ENCODE results near the gene EZH2. TPM values are rescaled to one million over a fixed set of nuclear protein-coding genes. Genes with fewer than 3 reads are reported as not detected.

Gene EZH2
- total RNA-seq, 1 experiment from 2014 or later: 46.5 TPM

DNA sequence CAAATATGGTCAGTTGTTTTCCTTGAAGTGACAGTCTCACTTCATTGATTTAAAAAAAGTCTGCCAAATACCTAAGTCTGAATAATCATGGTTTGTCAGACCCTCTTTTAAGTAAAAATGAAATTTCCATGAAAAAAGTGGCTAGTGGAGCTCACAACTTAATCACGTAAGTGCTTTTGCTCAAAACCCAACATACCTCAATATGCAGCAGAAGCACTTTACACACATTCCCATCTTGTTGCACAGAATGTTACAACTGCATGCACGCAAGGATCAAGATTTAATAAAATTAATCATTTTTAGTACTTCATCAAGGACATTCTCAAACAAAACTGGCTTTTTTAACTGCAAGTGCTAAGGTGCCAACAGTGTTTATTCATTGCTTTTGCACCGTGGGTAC is 21.6 kb downstream of the EZH2 start:
- intact Hi-C loops (cut with micrococcal nuclease; ENCODE audit: unreplicated experiment): no loop called here
- no TSS peak for BruUV-seq (replicated peaks)
- H3K4me3 Mint-ChIP-seq (ENCODE audit: low read depth, unreplicated experiment): no peak overlapping the region
- H3K4me1 Mint-ChIP-seq (ENCODE audit: low read depth, unreplicated experiment): peaks cover 12% of the 10 kb centered on the region
- H3K9me3 Mint-ChIP-seq (ENCODE audit: low read depth, unreplicated experiment): no peaks in the 10 kb centered on the region
- no peak for DNase-seq
- CTCF ChIA-PET: no interaction called here
- TF ChIP-seq, protein P1, sequence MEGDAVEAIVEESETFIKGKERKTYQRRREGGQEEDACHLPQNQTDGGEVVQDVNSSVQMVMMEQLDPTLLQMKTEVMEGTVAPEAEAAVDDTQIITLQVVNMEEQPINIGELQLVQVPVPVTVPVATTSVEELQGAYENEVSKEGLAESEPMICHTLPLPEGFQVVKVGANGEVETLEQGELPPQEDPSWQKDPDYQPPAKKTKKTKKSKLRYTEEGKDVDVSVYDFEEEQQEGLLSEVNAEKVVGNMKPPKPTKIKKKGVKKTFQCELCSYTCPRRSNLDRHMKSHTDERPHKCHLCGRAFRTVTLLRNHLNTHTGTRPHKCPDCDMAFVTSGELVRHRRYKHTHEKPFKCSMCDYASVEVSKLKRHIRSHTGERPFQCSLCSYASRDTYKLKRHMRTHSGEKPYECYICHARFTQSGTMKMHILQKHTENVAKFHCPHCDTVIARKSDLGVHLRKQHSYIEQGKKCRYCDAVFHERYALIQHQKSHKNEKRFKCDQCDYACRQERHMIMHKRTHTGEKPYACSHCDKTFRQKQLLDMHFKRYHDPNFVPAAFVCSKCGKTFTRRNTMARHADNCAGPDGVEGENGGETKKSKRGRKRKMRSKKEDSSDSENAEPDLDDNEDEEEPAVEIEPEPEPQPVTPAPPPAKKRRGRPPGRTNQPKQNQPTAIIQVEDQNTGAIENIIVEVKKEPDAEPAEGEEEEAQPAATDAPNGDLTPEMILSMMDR (IDR thresholded peaks at IDR 0.05; ENCODE audit: unreplicated experiment): no peak
- no peaks in the 10 kb centered on the region for H3K27me3 Mint-ChIP-seq (ENCODE audit: unreplicated experiment)
- H3K36me3 Mint-ChIP-seq (ENCODE audit: insufficient read depth, unreplicated experiment): no peaks in the 10 kb centered on the region
- no peak overlapping the region for H3K27ac Mint-ChIP-seq (ENCODE audit: unreplicated experiment)

DNA sequence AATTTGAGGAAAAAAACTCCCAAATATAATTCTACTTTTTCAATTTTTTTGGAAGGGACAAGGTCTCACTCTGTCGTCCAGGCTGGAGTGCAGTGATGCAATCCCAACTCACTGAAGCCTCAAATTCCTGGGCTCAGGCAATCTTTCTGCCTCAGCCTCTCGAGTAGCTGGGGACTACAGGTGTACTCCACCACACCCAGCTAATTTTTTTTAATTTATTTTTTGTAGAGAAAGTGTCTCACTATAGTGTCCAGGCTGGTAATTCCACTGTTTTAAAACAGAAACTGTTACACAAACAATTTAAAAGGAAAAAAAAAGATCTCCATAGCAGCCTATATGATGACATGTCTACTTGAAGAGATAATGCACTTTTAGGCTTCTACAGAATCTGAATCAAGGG is 25.6 kb downstream of the EZH2 start:
- CTCF ChIA-PET: no interaction called here
- DNase-seq: no peak
- no peak overlapping the region for H3K27ac Mint-ChIP-seq (ENCODE audit: unreplicated experiment)
- no TSS peak for BruUV-seq (replicated peaks)
- intact Hi-C loops (cut with micrococcal nuclease; ENCODE audit: unreplicated experiment): loop anchor here (5.0 kb wide), 1 partner anchor 104 kb away; no protein-coding TSS in a partner anchor
- H3K27me3 Mint-ChIP-seq (ENCODE audit: unreplicated experiment): no peaks in the 10 kb centered on the region
- TF ChIP-seq, protein P1 (IDR thresholded peaks at IDR 0.05; ENCODE audit: unreplicated experiment): no peak
- peaks cover 15% of the 10 kb centered on the region for H3K4me1 Mint-ChIP-seq (ENCODE audit: low read depth, unreplicated experiment)
- no peaks in the 10 kb centered on the region for H3K36me3 Mint-ChIP-seq (ENCODE audit: insufficient read depth, unreplicated experiment)
- no peaks in the 10 kb centered on the region for H3K9me3 Mint-ChIP-seq (ENCODE audit: low read depth, unreplicated experiment)
- H3K4me3 Mint-ChIP-seq (ENCODE audit: low read depth, unreplicated experiment): no peak overlapping the region

DNA sequence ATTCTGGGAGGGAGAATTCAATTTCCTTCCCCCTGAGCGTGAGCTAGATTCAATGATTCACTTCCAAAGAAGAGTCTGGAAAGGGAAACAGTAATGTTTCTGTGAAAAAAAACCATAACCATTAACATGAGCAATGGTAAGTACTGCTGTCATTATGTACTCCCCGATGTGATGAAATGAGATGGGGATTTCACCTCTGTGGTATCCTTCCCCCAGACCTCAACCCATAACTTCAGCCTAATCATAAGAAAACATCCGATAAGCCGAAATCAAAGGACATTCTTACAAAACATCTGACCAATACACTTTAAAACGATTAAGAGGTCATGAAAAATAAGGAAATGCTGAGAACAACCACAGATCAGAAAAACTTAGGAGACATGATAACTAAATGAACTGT is 27.2 kb downstream of the EZH2 start:
- DNase-seq: no peak
- Mint-ChIP-seq H3K27me3 (ENCODE audit: unreplicated experiment) (no peaks in the 10 kb centered on the region), H3K4me3 (ENCODE audit: low read depth, unreplicated experiment) (no peak overlapping the region), H3K36me3 (ENCODE audit: insufficient read depth, unreplicated experiment) (no peaks in the 10 kb centered on the region), H3K9me3 (ENCODE audit: low read depth, unreplicated experiment) (no peaks in the 10 kb centered on the region), H3K4me1 (ENCODE audit: low read depth, unreplicated experiment) (peaks cover 9% of the 10 kb centered on the region), H3K27ac (ENCODE audit: unreplicated experiment) (no peak overlapping the region)
- intact Hi-C loops (cut with micrococcal nuclease; ENCODE audit: unreplicated experiment): loop anchor here (5.0 kb wide), 1 partner anchor 105 kb away; no protein-coding TSS in a partner anchor
- BruUV-seq (replicated peaks): no TSS peak
- CTCF ChIA-PET: interaction anchor here (1.2 kb wide), 1 partner anchor 16 kb away, joined by 3 read pairs; no protein-coding TSS in a partner anchor
- TF ChIP-seq, protein P1 (IDR thresholded peaks at IDR 0.05; ENCODE audit: unreplicated experiment): no peak

DNA sequence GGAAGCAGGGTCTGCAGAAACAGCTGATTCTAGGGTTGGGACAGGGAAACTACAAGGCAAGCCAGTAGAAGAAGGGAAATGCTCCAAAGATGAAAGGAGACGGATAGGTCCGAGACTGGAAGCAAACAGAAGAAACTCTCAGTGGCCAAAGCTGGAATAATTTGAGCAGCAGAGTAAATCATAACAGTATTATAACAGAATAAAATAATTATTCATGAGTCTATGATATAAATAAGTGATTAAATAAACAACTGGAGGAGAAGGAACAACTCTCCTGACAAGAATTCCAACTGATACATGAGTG is 27.6 kb downstream of the EZH2 start:
- CTCF ChIA-PET: interaction anchor here (1.2 kb wide), 1 partner anchor 17 kb away, joined by 3 read pairs; no protein-coding TSS in a partner anchor
- no peaks in the 10 kb centered on the region for H3K9me3 Mint-ChIP-seq (ENCODE audit: low read depth, unreplicated experiment)
- no peak overlapping the region for H3K27ac Mint-ChIP-seq (ENCODE audit: unreplicated experiment)
- BruUV-seq (replicated peaks): no TSS peak
- H3K36me3 Mint-ChIP-seq (ENCODE audit: insufficient read depth, unreplicated experiment): no peaks in the 10 kb centered on the region
- TF ChIP-seq, protein P1 (IDR thresholded peaks at IDR 0.05; ENCODE audit: unreplicated experiment): peak; percentile 18
- DNase-seq: no peak
- H3K27me3 Mint-ChIP-seq (ENCODE audit: unreplicated experiment): no peaks in the 10 kb centered on the region
- H3K4me1 Mint-ChIP-seq (ENCODE audit: low read depth, unreplicated experiment): peaks cover 9% of the 10 kb centered on the region
- H3K4me3 Mint-ChIP-seq (ENCODE audit: low read depth, unreplicated experiment): no peak overlapping the region
- intact Hi-C loops (cut with micrococcal nuclease; ENCODE audit: unreplicated experiment): loop anchor here (5.0 kb wide), 1 partner anchor 106 kb away; no protein-coding TSS in a partner anchor
